ENCODE results near the gene CRISPLD2. TPM values are rescaled to one million over a fixed set of nuclear protein-coding genes. Genes with fewer than 3 reads are reported as not detected.
"Not testable (repeated sequence)": the region's sequence is repeated elsewhere in the genome, so short reads cannot be mapped to it uniquely, and the experiment has no call there.

Gene CRISPLD2
- total and polyA plus RNA-seq, 8 donors, result 13.8 to 106 (median 24.9) TPM

DNA sequence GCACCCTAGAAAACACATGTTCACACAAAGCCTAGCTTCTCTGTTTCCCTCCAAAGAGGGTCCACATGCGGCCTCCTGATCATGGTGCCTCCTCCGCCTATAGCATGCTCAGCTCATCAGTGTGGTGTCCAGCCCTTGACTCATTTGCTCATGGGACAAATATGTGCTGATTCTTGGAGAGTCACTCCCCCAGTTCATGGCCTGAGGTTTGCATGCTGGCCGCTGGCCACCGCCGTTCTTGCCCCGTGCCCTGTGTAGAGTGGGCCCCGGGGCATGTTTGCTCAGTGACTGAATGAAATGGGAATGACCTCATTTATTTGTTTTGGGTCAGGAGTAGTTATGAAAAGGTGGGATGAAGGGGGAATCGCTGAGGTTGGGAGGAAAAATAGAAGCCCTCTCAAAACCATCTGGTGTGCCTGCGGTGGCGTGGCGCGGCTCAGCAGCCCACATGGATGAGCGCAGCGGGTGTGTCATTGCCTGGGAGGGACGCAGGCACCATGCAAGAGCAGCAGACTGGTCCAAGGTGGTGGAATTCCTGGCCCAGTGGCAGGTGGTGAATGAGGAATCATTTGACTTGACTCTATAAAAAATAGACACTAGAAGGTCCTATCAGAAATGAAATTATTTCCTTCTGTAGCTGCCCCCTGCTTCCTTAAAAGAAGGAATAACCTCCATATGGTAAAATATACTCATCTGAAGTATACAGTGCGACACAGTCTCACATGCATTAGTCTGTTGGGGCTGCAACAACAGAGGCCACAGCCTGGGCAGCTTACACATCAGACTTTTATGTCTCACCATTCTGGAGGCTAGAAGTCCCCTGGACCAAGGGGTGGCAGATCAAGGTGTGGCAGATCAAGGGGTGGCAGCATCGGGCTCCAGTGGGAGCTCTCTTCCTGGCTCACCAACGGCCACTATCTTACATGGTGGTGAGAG, 31.7 kb downstream of the CRISPLD2 start:
- H3K27me3 ChIP-seq, result peaks cover 0 to 18% of the 10 kb centered on the region in 2 donors
- peaks cover 0 to 76% of the 10 kb centered on the region in 2 donors for H3K36me3 ChIP-seq
- ATAC-seq (peak; percentile 82), DNase-seq (peak in 2 of 4 donors; percentile 59 to 68)
- intact Hi-C loops (cut with DNase I), result no loop called here
- no peak overlapping the region for H3K4me3 ChIP-seq
- TF ChIP-seq, protein P1, sequence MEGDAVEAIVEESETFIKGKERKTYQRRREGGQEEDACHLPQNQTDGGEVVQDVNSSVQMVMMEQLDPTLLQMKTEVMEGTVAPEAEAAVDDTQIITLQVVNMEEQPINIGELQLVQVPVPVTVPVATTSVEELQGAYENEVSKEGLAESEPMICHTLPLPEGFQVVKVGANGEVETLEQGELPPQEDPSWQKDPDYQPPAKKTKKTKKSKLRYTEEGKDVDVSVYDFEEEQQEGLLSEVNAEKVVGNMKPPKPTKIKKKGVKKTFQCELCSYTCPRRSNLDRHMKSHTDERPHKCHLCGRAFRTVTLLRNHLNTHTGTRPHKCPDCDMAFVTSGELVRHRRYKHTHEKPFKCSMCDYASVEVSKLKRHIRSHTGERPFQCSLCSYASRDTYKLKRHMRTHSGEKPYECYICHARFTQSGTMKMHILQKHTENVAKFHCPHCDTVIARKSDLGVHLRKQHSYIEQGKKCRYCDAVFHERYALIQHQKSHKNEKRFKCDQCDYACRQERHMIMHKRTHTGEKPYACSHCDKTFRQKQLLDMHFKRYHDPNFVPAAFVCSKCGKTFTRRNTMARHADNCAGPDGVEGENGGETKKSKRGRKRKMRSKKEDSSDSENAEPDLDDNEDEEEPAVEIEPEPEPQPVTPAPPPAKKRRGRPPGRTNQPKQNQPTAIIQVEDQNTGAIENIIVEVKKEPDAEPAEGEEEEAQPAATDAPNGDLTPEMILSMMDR (IDR thresholded peaks at IDR 0.05), result no peak
- H3K9me3 ChIP-seq, result no peaks in the 10 kb centered on the region
- H3K27ac ChIP-seq, result no peak overlapping the region
- no peaks in the 10 kb centered on the region for H3K4me1 ChIP-seq

DNA sequence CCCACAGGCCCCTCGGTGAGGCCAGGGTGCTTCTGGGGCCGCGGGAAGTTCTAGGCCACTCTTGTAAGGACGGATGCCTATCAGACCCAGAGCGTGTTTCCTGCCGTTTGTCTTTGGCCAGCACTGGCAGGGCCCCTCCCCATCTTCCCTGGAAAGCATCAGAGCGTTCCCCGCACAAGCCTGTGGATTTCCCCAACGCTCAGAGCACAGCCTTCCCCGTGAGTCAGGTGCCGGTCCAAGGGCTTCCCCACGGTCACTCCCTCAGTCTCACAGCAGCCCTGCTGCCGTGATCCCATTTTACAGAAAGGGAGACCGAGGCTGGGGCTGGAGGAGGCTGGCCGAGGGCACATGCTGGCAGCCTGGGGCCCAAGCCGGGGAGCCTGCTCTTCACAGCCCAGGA, 33.7 kb downstream of the CRISPLD2 start:
- TF ChIP-seq, protein P1 (IDR thresholded peaks at IDR 0.05), result no peak
- Histone ChIP-seq H3K27ac (no peak overlapping the region), H3K4me3 (no peak overlapping the region), H3K36me3 (peaks cover 0 to 82% of the 10 kb centered on the region in 2 donors), H3K27me3 (peaks cover 0 to 16% of the 10 kb centered on the region in 2 donors), H3K4me1 (no peaks in the 10 kb centered on the region), H3K9me3 (peaks cover 0 to under 1% of the 10 kb centered on the region in 2 donors)
- DNase-seq (no peak), ATAC-seq (no peak)
- intact Hi-C loops (cut with DNase I), result no loop called here

DNA sequence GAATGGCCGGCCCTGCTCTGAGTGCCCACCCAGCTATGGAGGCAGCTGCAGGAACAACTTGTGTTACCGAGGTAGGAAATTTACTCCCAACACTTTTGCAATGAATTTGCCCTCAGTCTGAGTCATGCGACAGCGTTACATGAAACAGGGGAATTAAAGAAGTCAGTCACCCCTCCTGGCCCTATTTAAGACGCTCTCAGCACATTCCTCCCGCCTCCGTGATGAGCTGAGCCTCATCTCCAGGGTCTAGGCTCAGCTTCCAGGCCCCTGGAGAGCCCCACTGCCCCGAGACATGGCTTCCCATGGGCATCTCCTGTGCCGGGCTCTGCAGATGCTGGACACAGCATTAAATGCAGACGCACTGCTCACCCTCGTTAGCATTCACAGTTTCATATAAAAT, 35.0 kb downstream of the CRISPLD2 start:
- H3K4me3 ChIP-seq, result no peak overlapping the region
- TF ChIP-seq, protein P1 (IDR thresholded peaks at IDR 0.05), result no peak
- intact Hi-C loops (cut with DNase I), result no loop called here
- H3K4me1 ChIP-seq, result no peaks in the 10 kb centered on the region
- H3K27ac ChIP-seq, result no peak overlapping the region
- peaks cover 0 to 88% of the 10 kb centered on the region in 2 donors for H3K36me3 ChIP-seq
- DNase-seq (no peak), ATAC-seq (no peak)
- peaks cover 0 to 12% of the 10 kb centered on the region in 2 donors for H3K9me3 ChIP-seq
- H3K27me3 ChIP-seq, result peaks cover 0 to 7% of the 10 kb centered on the region in 2 donors

DNA sequence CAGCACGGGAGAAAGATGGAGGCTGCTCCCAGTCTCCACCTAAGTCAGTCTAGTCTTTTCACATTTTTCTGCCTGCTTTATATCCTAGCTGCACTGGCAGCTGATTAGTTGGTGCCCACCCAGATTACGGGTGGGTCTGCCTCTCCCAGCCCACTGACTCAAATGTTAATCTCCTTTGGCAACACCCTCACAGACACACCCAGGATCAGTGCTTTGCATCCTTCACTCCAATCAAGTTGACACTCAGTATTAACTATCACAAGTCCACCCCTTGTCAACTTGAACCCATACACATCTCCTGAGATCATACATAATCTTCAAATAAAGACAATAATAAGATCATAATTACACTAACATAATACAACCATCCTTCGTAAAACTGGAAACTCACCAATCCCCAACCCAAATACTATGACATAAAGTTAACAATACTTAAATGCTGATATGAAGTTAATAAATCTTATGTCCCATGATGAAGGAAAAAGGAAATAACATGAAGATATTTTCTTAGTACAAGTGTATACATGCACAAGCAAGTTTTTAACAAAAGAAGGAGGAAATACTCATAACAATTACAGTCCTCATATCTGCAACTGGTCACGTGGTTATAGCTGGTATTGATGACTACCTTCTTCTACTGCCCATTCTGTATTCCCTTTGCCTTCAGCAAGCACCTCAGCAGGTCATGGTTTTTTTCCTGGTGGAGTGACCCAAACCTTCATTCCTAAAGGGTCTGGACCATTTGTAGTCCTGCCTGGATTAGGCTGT, 35.8 kb downstream of the CRISPLD2 start:
- H3K4me3 ChIP-seq; H3K27me3 ChIP-seq; H3K27ac ChIP-seq; DNase-seq; ATAC-seq; intact Hi-C loops (cut with DNase I); H3K4me1 ChIP-seq: not testable (repeated sequence)
- Histone ChIP-seq H3K9me3 (peaks cover 0 to 21% of the 10 kb centered on the region in 2 donors), H3K36me3 (peaks cover 0 to 88% of the 10 kb centered on the region in 2 donors)

DNA sequence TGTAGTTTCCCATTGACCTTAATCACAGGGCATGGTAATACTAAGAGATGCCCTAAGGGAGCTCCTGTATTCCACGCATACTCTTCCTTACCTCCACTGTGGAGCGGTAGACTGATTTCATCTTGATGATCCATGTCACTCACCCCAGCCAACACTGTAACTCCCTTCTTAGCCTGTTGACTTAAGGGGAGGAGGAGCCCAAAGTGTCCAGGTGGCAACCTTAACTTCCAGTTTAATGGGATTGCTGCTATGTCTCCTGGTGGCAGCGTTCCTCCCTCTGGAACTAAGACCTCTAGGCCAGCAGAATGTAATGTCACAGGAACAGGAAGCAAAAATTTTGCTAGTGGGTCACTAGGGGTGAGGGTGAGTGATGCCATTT, 36.4 kb downstream of the CRISPLD2 start:
- H3K4me1 ChIP-seq; intact Hi-C loops (cut with DNase I); ATAC-seq; H3K27ac ChIP-seq; H3K4me3 ChIP-seq; DNase-seq; H3K27me3 ChIP-seq: not testable (repeated sequence)
- Histone ChIP-seq H3K36me3 (peaks cover 0 to 83% of the 10 kb centered on the region in 2 donors), H3K9me3 (peaks cover 0 to 24% of the 10 kb centered on the region in 2 donors)

DNA sequence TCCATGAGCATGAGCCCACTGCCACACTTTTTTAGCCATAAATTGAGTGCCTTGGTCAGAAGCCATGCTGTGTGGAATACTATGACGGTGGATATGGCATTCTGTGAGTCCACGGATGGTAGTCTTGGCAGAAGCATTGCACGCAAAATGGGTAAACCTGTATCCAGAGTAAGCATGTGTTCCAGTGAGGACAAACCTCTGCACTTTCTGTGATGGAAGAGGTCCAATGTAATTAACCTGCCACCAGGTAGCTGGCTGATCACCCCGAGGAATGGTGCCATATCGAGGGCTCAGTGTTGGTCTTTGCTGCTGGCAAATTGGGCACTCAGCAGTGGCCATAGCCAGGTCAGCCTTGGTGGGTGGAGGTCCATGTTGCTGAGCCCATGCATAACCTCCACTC, 37.0 kb downstream of the CRISPLD2 start:
- H3K36me3 ChIP-seq, result peaks cover 0 to 83% of the 10 kb centered on the region in 2 donors
- DNase-seq; H3K4me3 ChIP-seq; H3K27me3 ChIP-seq; ATAC-seq; intact Hi-C loops (cut with DNase I); H3K27ac ChIP-seq; H3K4me1 ChIP-seq: not testable (repeated sequence)
- peaks cover 0 to 24% of the 10 kb centered on the region in 2 donors for H3K9me3 ChIP-seq
